Panc1 (cell line): Measurements from ENCODE around the gene NEK6. TPM values are rescaled to one million over a fixed set of nuclear protein-coding genes. Genes with fewer than 3 reads are reported as not detected.
A peak's percentile ranks its signal among the peaks of the same experiment; 100 is the strongest.

Source experiments
- ATAC-seq: fragments of 200-7000 bp; cut with Tn5 transposase; 2 replicates; pipeline ENCODE4 v1.9.1; 2020; ENCODE audit warnings: mild to moderate bottlenecking, moderate library complexity
- BruUV-seq: library from RNA; stranded (reverse); fragments of 400-500 nt; replicated peaks from 2 replicates; lab custom pipeline; 2021; lab: Mats Ljungman, UMichigan
- CTCF ChIA-PET: fragments of 300-600 bp; sonication (Branson Sonifier 250); formaldehyde crosslinking; loops from one replicate; lab custom pipeline; 2022; ENCODE audit warnings: antibody characterized with exemption; lab: Charles Lee
- POLR2A ChIA-PET: fragments of 300-600 bp; sonication (Branson Sonifier 250); formaldehyde crosslinking; loops from one replicate; lab custom pipeline; 2022; ENCODE audit warnings: antibody characterized with exemption; lab: Charles Lee
- DNase-seq: peaks from one replicate; pipeline ENCODE4 v3.0.0-alpha.2; 2010; ENCODE audit warnings: low read depth, low spot score
- H3K27ac ChIP-seq: 2 replicates; pipeline ENCODE4 v1.5.1; 2011; ENCODE audit warnings: mild to moderate bottlenecking, low read length, inconsistent platforms
- H3K27me3 ChIP-seq: fragments of 200-500 bp; sonication (Bioruptor generic); 2 replicates; pipeline ENCODE4 v1.6.0; 2014; ENCODE audit warnings: low read length, inconsistent platforms; ENCODE audit not compliant: control insufficient read depth, insufficient read depth
- H3K36me3 ChIP-seq: fragments of 200-500 bp; sonication (Bioruptor generic); 2 replicates; pipeline ENCODE4 v1.5.1; 2014; ENCODE audit warnings: inconsistent platforms, mild to moderate bottlenecking, low read length, moderate library complexity; ENCODE audit not compliant: control insufficient read depth, insufficient read depth
- H3K4me1 ChIP-seq: 2 replicates; pipeline ENCODE4 v1.5.1; 2011; ENCODE audit warnings: inconsistent platforms, mild to moderate bottlenecking, low read length, moderate library complexity; ENCODE audit not compliant: control insufficient read depth, insufficient read depth
- H3K4me3 ChIP-seq, 2 experiments: 2 replicates each; pipeline ENCODE4 v1.5.1; 2011 to 2012; ENCODE audit warnings: low read depth in 2 of 2, low read length in 2 of 2, mild to moderate bottlenecking in 2 of 2, inconsistent platforms in 1 of 2, moderate library complexity in 1 of 2
- H3K9me3 ChIP-seq: fragments of 200-500 bp; sonication (Bioruptor generic); 2 replicates; pipeline ENCODE4 v1.5.1; 2014; ENCODE audit warnings: low read depth, mild to moderate bottlenecking, inconsistent platforms, low read length, moderate library complexity; ENCODE audit not compliant: control insufficient read depth, insufficient read depth
- CTCF ChIP-seq: fragments of 450-650 bp; IDR thresholded peaks from 2 replicates; pipeline ENCODE4 v1.5.1; 2017; ENCODE audit warnings: mild to moderate bottlenecking
- POLR2AphosphoS5 ChIP-seq: IDR thresholded peaks from 2 replicates; pipeline ENCODE4 v1.6.1; 2012; ENCODE audit warnings: mild to moderate bottlenecking, low read depth, low read length, moderate library complexity
- REST ChIP-seq, 2 experiments: IDR thresholded peaks; 2 replicates each; pipeline ENCODE4 v1.6.1; 2011 to 2012; ENCODE audit warnings: low read depth in 2 of 2, control low read depth in 1 of 2, low read length in 1 of 2, mild to moderate bottlenecking in 1 of 2, moderate library complexity in 1 of 2; ENCODE audit not compliant: insufficient read depth in 1 of 2
- SIN3A ChIP-seq: IDR thresholded peaks from 2 replicates; pipeline ENCODE4 v1.6.1; 2012; ENCODE audit warnings: low read depth, mild to moderate bottlenecking, low read length, moderate library complexity, borderline replicate concordance; ENCODE audit not compliant: insufficient read depth
- TCF7L2 ChIP-seq: IDR thresholded peaks from 2 replicates; pipeline ENCODE4 v1.6.1; 2011; ENCODE audit warnings: mild to moderate bottlenecking, low read depth, low read length, inconsistent platforms
- in situ Hi-C: cut with HindIII; loops from 2 replicates; pipeline ENCODE4 v1.10.0; 2016; ENCODE audit warnings: low sequenced_read_pairs, low pct_unique_long_range_greater_than_20kb
- intact Hi-C: fragments of 100-400 bp; cut with micrococcal nuclease; formaldehyde crosslinking; loops from one replicate; pipeline ENCODE4 v1.10.0; 2022; ENCODE audit not compliant: unreplicated experiment
- total RNA-seq: library from RNA; stranded (reverse); gene quantifications from one replicate; pipeline ENCODE4 v1.2.1, GENCODE V29; 2021; ENCODE audit not compliant: unreplicated experiment

NEK6 gene
- total RNA-seq, 1 experiment from 2014 or later = 56.3 TPM

GRCh38 chr9:124218438-124218982, 39.2 kb upstream of the NEK6 start:
- CTCF ChIA-PET = no interaction called here
- no peak overlapping the region; the same call in 1 of the 2 replicates for H3K27ac ChIP-seq
- no peaks in the 10 kb centered on the region for H3K9me3 ChIP-seq
- peaks cover 9% of the 10 kb centered on the region for H3K4me1 ChIP-seq
- in situ Hi-C loops = no loop called here
- H3K36me3 ChIP-seq = no peaks in the 10 kb centered on the region
- H3K4me3 ChIP-seq = no peak overlapping the region
- intact Hi-C loops = no loop called here
- POLR2A ChIA-PET = no interaction called here
- TF ChIP-seq POLR2AphosphoS5 (no peak), REST (IDR thresholded peaks at IDR 0.05; ENCODE audit: insufficient read depth in 1 of 2, low read depth in 2 of 2, low read length in 1 of 2) (no peak), CTCF (no peak), SIN3A (no peak), TCF7L2 (no peak)
- no TSS peak for BruUV-seq
- no peak for DNase-seq
- peak; percentile 72 for ATAC-seq
- no peaks in the 10 kb centered on the region for H3K27me3 ChIP-seq

- no peak overlapping the region for H3K4me3 ChIP-seq
- H3K36me3 ChIP-seq = no peaks in the 10 kb centered on the region
- H3K27me3 ChIP-seq = no peaks in the 10 kb centered on the region
- peaks cover 9% of the 10 kb centered on the region for H3K4me1 ChIP-seq
- in situ Hi-C loops (no loop called here), intact Hi-C loops (no loop called here)
- H3K9me3 ChIP-seq = no peaks in the 10 kb centered on the region
- DNase-seq = no peak
- ChIA-PET POLR2A (no interaction called here), CTCF (no interaction called here)
- ATAC-seq = no peak
- TF ChIP-seq REST (IDR thresholded peaks at IDR 0.05; ENCODE audit: insufficient read depth in 1 of 2, low read depth in 2 of 2, low read length in 1 of 2) (no peak), SIN3A (no peak), TCF7L2 (no peak), POLR2AphosphoS5 (no peak), CTCF (no peak)
- H3K27ac ChIP-seq = no peak overlapping the region; the same call in 1 of the 2 replicates
- BruUV-seq = no TSS peak
Observed at GRCh38 chr9:124218987-124219461, 38.7 kb upstream of the NEK6 start.
